PC-3 (cell line): ENCODE results near the gene UQCRQ.

Experiments used
- EZH2 ChIP-seq: fragments of 300-600 bp; sonication (generic); IDR thresholded peaks from one replicate; pipeline ENCODE4 v1.6.1; 2017; ENCODE audit warnings: antibody characterized with exemption, mild to moderate bottlenecking, low read length; ENCODE audit not compliant: unreplicated experiment
- TF ChIP-seq, protein P1 (sequence below): fragments of 300-600 bp; sonication (generic); conservative IDR thresholded peaks from 2 replicates; pipeline ENCODE4 v1.5.1; 2017; ENCODE audit warnings: antibody characterized with exemption, low read depth, mild to moderate bottlenecking, low read length

DNA sequence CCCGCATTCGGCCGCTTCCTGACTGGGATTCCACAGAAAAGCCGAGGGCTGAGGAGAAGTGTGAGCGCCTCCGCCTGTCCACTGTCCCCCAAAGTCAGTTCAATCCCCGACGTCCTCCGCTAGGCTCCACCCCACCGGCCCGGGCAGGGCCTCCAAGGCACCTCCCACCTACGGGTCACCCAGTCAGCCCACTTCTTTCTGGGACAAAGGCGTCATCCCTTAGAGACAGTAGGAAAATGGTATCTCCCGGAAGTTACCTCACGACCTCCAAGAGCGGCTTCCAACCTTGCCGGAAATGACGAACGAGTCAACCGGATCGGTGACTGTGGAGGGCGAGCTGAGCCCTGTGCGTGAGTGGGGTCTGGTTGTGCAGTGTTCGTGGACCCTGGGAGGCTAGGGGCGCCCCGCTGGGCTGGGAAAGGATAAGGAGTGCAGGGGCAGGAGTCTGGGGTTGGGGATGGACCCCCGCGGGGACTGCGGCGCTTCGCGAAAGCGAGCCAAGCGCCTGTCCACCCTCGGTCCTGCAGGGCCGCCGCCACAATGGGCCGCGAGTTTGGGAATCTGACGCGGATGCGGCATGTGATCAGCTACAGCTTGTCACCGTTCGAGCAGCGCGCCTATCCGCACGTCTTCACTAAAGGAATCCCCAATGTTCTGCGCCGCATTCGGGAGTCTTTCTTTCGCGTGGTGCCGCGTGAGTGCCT, at the start of gene UQCRQ, which contains the start of gene GDF9:
- TF ChIP-seq, protein P1, sequence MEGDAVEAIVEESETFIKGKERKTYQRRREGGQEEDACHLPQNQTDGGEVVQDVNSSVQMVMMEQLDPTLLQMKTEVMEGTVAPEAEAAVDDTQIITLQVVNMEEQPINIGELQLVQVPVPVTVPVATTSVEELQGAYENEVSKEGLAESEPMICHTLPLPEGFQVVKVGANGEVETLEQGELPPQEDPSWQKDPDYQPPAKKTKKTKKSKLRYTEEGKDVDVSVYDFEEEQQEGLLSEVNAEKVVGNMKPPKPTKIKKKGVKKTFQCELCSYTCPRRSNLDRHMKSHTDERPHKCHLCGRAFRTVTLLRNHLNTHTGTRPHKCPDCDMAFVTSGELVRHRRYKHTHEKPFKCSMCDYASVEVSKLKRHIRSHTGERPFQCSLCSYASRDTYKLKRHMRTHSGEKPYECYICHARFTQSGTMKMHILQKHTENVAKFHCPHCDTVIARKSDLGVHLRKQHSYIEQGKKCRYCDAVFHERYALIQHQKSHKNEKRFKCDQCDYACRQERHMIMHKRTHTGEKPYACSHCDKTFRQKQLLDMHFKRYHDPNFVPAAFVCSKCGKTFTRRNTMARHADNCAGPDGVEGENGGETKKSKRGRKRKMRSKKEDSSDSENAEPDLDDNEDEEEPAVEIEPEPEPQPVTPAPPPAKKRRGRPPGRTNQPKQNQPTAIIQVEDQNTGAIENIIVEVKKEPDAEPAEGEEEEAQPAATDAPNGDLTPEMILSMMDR = peak; percentile 35; the same call in 1 of the 2 replicates
- TF ChIP-seq EZH2 = no peak
